RWPE1 (cell line): Measurements from ENCODE around the gene CCDC59.
A peak's percentile ranks its signal among the peaks of the same experiment; 100 is the strongest.

Source experiments
- CTCF ChIA-PET: fragments of 350-600 bp; sonication (Branson Sonifier 250); formaldehyde crosslinking; extraction: SDS; loops from one replicate; lab custom pipeline; 2021; lab: Yijun Ruan, JAX
- POLR2A ChIA-PET: fragments of 400-600 bp; formaldehyde crosslinking; extraction: SDS; loops from one replicate; lab custom pipeline; 2020; ENCODE audit warnings: antibody characterized with exemption; ENCODE audit not compliant: low non-redundant PET; lab: Yijun Ruan, JAX
- DNase-seq: peaks from one replicate; pipeline ENCODE4 v3.0.0; 2012; ENCODE audit warnings: low spot score
- H3K27ac ChIP-seq: fragments of 450-650 bp; 2 replicates; pipeline ENCODE4 v1.5.1; 2017
- CTCF ChIP-seq: fragments of 450-650 bp; conservative IDR thresholded peaks from 2 replicates; pipeline ENCODE4 v1.5.1; 2017; ENCODE audit warnings: low read depth, mild to moderate bottlenecking

CCDC59 gene

GRCh38 chr12:82357845-82358199, 365 bp downstream of the CCDC59 start:
- CTCF ChIA-PET: interaction anchor here (0.7 to 1.1 kb wide), 3 partner anchors 9 to 714 kb away, joined by 4 read pairs; no protein-coding TSS in a partner anchor
- peak overlapping the region; percentile 94 for H3K27ac ChIP-seq
- no peak for TF ChIP-seq CTCF
- DNase-seq: no peak
- POLR2A ChIA-PET: no interaction called here

GRCh38 chr12:82357340-82357739, 847 bp downstream of the CCDC59 start:
- H3K27ac ChIP-seq: no peak overlapping the region
- TF ChIP-seq CTCF: no peak

GRCh38 chr12:82351390-82351789, 6.8 kb downstream of the CCDC59 start:
- no peak for TF ChIP-seq CTCF
- no peak for DNase-seq
- POLR2A ChIA-PET: no interaction called here
- no peak overlapping the region for H3K27ac ChIP-seq
- CTCF ChIA-PET: no interaction called here

More at GRCh38 chr12:82357340-82357739, 847 bp downstream of the CCDC59 start:
- no peak for DNase-seq
- CTCF ChIA-PET: no interaction called here
- POLR2A ChIA-PET: no interaction called here

GRCh38 chr12:82350161-82350560, 8.0 kb downstream of the CCDC59 start:
- no peak for DNase-seq
- no peak for TF ChIP-seq CTCF
- POLR2A ChIA-PET: no interaction called here
- no peak overlapping the region for H3K27ac ChIP-seq
- CTCF ChIA-PET: no interaction called here

GRCh38 chr12:82329508-82329907, 28.7 kb downstream of the CCDC59 start:
- ChIA-PET POLR2A (no interaction called here), CTCF (interaction anchor here (0.5 to 0.6 kb wide), 2 partner anchors 179 to 272 kb away, joined by 3 read pairs; no protein-coding TSS in a partner anchor)
- no peak for TF ChIP-seq CTCF
- H3K27ac ChIP-seq: no peak overlapping the region
- no peak for DNase-seq

GRCh38 chr12:82327861-82328260, 30.3 kb downstream of the CCDC59 start:
- ChIA-PET CTCF (interaction anchor here (0.7 kb wide), 1 partner anchor 551 kb away, joined by 3 read pairs; no protein-coding TSS in a partner anchor), POLR2A (no interaction called here)

More at GRCh38 chr12:82327861-82328260, 30.3 kb downstream of the CCDC59 start:
- no peak overlapping the region for H3K27ac ChIP-seq
- DNase-seq: no peak
- TF ChIP-seq CTCF: no peak
